SK-N-DZ (cell line): ENCODE results near the gene HAO2.
"Not testable (repeated sequence)": the region's sequence is repeated elsewhere in the genome, so short reads cannot be mapped to it uniquely, and the experiment has no call there.

Source experiments
- DNase-seq: peaks from one replicate; pipeline ENCODE4 v3.0.0-alpha.2; 2015; ENCODE audit warnings: low spot score

Gene HAO2

DNA sequence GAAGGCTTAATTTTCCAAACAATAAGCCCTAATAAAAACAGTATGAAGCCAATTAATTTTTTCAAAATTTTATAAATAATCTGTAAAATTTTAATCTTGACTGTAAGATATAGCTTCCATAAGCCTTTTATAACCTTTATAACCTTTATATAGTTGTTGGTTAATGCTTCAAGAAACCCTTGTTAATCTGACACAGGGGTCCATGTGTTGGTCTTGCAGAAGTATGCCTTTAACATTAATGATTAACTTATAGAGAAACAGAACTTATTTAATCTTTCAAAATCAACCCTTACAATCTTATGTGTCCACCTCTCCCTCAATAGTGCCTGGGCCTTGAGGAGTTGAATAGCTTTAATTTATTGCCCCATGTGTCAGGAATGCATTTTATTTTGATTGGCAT is 23.2 kb upstream of the HAO2 start:
- DNase-seq, result no peak

DNA sequence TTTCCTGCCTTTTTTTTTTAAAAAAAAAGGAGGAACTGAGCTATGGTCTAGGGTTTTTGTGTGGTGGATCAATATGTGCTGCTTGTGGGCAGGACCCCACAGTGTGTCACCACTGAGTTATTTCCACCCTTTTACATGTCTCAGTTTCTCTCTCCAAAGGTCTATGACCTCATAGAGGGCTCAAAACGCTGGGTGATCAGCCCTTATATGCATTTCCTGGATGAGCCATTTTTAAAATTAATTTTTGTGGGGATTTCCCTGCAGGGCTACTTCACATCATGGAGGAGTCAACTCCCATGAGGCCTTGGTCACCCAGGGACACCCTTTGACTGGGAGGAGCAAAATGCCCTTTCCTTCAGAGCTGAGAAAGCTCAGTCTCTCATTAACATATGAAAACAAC is 20.7 kb upstream of the HAO2 start:
- no peak for DNase-seq

DNA sequence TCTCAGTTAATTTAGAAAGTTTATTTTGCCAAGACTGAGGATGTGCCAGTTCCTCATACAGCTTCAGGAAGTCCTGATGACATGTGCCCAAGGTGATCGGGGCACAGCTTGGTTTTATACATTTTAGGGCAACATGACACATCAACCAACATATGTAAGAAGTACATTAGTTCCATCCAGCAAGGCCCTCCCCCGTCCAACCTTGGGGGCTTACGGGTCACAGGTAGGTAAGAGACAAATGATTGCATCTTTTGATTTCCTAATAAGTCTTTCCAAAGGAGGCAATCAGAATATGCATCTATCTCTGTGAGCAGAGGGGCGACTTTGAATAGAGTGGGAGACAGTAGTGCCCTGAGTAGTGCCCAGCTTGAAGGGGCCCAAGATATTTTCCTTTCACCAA is 19.6 kb upstream of the HAO2 start:
- no peak for DNase-seq

DNA sequence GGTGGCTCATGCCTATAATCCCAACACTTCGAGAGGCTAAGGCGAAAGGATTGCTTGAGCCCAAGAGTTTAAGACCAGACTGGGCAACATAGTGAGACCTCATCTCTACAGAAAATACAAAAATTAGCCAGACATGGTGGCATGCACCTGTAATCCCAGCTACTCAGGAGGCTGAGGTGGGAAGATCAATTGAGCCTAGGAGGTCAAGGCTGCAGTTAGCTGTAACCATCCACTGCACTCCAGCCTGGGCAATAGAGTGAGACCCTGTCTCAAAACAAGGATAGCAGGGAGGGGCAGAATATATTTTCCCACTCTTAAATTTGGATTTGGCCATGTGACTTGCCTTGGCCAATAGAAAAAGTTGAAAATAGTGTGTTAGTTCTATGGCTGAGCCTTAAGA is 17.7 kb upstream of the HAO2 start:
- not testable (repeated sequence) for DNase-seq

DNA sequence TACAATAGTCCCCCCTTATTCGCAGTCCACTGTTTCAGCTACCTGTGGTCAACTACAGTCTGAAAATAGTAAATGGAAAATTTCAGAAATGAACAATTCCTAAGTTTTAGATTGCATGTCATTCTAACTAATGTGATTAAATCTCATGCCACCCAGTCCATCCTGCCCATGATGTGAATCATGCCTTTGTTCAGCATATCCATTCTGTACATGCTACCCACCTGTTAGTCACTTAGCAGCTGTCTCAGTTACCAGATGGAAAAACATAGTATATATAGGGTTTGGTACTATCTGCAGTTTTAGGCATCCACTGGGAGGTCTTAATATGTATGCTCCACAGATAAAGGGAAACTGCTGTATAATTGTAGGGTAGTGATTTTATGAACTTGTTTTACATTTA is 16.6 kb upstream of the HAO2 start:
- DNase-seq, result no peak

DNA sequence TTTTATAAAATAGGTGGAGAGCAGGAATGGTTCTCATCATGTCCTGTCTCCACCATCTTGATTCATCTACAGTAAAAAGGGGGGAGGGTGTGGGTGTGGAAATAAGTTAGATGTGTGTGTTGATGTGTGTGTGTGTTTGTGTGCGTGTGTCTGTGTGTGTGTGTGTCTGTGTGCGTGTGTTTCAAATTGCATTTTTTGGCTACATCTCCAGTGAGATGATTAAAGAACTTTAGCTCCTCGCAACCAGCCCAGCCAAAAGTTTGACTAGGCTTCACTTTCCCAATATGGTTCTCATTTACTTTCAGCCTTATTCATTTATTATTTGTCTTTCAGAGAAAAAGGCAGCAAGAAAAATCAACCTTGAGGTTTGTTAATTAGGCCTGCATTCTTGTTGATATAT is 14.7 kb upstream of the HAO2 start:
- DNase-seq, result no peak

DNA sequence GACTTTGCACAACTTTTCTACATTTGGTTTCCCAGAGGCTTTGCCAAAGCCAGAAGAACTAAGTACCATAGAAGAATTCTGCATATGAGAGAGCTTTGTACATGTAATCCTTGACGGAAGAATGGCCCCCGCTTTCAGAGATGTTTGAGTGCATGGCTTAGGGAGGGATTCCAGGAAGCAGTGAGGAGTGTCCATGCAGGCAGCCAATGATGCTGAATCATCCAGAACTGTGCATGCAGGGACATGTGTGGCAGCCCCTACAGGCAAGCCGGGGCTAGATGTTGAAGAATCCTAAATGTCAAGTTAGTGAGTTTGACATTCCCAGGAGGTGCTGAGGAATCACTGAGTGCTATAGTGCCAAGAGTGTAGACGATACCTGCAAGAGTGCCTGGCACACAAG is 9.9 kb upstream of the HAO2 start:
- DNase-seq, result no peak

DNA sequence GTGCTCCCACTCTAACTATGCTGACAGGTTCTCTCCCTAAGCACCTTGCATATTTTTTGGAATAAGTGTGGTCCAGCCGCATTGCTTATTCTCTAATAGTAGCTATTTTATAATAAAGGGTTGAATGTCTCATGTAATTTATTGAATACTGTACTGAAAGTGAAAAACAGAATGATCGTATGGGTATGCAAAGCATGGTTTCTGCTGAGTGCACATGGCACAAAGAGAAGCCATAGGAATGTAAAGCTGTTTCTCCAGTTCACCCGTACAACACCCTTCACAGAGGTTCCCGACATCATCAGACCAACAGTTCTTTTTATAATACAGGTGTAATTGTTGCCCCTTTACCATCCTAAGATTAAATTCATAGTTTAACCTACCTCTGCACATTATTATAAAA is 8.9 kb upstream of the HAO2 start:
- no peak for DNase-seq

DNA sequence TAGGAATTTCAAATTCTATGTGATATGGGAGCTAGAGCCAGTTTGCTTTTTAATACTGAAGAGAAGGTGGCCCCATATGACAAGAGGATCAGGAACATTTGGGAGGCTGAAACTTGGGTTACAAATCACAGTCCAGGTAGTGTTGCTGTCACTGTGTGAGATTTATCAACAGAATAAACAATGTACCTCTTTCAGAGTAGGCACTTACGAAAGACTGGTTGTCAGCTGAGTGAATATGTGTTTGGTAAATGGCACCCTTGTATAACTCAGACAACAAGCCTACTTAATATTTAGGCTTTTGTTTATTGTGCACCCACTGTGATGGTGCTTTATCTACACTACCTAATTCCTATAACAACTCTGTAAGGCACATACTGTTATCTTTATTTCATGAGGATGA is 7.4 kb upstream of the HAO2 start:
- DNase-seq, result no peak

DNA sequence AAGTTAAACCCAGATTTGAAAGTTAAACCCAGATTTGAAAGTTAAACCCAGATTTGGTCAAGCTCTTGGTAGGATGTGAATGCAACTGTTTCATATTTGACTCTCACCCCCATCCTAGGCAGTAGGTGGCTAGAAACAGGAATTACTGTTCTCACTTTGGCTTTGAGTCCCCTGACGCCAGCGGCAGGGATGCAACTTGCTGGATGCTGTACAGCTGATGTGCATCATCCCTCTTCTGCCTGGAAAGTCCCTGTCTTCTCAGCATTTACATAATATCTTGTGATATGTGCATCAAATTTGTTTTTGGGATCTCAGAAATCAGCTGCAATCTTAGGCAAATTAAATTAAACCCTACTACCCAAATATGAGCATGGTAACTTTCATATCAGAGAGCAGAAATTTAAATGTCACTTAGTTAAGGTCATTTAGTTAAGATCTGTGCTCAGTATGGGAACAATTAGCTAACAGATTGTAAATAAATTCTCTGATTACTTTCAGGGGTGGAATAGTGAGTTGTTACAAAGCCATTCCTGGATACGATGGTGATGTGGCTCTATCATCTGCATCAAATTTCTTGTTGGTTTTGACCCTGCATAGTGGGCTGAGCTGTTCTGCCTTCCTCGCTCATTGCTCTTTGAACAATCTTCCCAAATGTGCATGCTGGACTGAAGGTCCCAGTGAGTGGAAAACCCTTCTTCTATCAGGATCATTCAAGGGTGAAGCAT is 6.8 kb upstream of the HAO2 start:
- DNase-seq, result no peak

DNA sequence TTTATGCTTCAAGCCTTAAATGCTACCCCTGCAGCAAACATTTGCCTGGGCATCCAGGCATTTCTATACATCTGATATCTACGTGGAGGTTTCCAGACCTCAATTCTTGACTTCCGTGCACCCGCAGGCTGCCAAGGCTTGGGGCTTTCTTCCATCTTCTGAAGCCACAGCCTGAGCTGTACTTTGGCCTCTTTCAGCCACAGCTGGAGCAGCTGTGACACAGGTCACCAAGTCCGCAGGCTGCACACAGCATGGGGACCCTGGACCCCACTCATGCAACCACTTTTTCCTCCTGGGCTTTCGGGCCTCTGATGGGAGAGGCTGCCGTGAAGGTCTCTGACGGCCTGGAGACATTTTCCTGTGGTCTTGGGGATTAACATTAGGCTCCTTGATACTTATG is 5.4 kb upstream of the HAO2 start:
- no peak for DNase-seq

DNA sequence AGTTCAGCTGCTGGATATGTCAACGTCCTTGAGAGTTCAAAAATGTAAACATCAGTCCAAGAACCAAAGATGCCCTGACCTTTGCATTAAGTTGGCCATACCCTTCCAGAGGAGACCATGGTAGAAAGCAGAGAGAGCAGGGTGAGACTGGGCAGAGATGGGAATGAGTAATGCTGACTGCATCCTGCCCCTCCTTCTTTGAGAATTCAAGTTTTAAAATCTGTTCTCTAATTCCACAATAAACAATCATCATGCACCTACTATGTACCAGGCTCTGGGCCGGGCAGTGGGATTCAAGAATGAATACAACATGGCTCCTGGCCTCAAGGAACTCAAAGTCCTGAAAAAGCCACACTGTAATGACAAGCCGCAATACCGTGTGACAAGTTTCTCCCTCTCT is 3.9 kb upstream of the HAO2 start:
- DNase-seq, result no peak

DNA sequence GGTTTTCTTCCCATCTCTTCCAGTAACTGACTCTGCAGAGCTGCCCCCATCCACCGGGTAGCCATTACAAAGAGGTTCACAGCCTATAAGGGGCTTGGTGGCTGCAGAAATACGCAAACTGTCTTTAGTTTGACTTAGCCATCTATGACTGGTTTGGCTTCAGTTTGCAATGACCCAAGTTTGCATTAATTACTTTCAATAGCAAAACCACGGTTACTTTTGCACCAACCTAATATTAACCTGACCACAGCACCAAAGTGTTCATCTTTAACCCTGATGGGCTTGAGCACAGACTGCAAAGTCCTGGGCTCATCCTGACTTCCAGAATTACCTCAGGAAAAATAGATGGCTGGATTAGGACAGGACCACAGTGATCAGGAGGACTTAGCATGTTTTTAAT is 2.2 kb upstream of the HAO2 start:
- DNase-seq, result no peak

DNA sequence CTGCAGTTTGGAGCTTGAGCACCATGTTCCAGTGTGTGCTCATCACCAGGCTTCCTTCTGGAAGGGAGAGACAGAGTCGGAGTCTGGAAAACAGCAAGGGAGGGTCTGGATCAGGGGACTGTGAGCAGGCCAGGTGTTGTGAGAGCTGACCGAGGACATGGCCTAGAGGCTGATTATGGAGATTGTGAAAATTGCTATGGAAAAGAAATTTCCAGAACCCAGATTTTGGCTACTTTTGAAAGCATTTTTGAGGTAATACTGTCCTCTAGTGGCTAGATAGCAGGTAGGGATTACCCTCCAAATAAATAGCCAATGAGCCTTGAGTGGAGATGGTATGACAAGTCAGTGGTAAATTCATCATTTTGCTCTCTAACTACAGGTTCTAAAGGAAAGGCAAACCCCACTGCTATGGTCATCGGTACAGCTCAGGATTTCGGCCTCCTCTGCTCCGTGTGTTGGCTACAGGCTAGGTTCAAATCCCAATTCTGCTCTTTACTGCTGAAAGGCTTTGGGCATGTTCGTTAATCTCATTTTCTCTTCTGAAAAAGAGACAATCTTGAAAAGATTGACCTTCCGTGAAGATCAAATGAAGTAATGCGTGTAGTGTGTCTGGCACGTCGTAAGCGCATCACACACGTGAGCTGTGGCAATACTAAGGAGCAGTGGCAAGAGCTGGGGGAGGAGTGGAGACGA is 1.0 kb upstream of the HAO2 start:
- DNase-seq, result peak; percentile 4

DNA sequence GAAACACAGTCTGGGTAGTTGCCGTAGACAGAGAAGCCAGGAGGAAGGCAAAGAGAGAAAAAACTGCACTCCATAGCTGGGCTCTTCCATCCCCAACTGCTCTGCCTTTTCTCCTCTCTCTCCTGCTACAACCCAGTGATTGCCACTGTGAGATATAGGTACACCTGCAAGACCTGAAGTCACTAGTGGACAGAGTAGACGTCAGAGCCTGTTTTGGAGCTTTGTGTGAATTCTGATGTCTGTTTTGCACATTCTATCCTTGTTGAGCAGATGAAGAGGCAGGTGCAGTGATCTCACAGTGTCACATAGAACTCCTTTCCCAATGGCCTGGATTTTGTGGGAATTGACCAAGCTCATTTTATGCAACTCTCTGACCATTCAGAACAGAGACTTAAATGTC is 2.2 kb downstream of the HAO2 start:
- no peak for DNase-seq

DNA sequence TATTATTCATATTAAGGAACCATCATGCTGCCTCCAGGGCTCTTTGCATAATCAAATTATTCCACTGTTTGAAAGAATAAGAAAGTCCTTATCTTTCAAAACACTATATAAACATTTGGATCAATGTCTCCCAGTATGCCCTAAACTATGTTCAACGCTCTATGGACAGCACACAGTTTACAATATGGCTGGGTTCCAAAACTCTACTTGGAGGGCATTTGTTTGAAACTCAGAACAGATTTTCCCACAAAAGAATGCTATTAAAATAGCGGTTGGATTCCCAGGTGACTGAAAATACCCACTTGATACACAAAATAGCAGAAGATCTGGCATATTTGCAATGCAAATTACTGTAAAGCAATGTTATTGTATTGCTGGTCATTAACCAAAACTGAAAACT is 3.2 kb downstream of the HAO2 start:
- no peak for DNase-seq

DNA sequence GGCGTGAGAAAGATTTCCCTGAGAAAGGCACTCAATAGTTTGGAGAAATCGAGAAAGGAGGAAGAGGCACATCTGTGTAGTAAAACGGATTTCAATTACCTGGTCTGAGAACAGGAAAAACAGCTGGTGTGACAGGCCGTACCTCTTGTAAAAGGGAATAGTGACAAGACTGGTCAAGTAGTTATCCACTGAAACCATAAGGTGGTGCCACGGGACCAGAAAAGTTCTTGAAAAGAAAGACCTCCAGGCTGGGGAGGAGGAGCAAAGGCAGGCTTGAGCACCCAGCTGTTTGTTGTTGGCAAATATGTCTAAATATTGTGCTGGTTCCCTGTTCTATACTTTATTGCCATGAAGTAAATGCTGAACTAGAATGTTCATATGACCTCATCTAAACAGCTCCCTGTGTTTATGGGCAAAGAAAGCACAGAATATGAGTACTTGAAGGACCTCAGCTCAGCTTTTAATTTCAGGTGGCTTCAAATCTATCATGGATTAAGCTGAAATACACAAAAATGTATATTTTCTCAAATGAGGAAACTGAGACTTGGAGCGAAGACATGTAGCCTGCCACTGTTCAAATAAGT is 4.0 kb downstream of the HAO2 start:
- DNase-seq, result no peak

DNA sequence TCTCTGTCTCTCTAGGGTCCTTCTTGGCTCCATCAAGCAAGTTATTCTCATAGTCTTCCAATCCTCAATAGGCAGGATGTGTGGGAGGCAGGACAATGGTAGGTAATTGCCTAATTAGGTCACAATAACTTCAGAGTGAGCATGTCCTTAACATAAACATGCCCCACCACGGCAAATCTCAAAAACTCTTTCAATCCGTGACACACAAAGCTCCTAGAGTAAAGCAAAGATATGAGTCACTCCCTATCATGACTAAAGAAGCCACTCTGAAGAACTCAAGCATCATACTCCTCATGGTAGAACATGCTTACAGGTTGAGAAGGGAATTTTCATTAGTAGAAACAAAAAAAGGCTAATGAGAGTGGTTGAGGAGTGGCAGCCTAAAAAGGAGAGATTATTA is 4.9 kb downstream of the HAO2 start:
- no peak for DNase-seq

DNA sequence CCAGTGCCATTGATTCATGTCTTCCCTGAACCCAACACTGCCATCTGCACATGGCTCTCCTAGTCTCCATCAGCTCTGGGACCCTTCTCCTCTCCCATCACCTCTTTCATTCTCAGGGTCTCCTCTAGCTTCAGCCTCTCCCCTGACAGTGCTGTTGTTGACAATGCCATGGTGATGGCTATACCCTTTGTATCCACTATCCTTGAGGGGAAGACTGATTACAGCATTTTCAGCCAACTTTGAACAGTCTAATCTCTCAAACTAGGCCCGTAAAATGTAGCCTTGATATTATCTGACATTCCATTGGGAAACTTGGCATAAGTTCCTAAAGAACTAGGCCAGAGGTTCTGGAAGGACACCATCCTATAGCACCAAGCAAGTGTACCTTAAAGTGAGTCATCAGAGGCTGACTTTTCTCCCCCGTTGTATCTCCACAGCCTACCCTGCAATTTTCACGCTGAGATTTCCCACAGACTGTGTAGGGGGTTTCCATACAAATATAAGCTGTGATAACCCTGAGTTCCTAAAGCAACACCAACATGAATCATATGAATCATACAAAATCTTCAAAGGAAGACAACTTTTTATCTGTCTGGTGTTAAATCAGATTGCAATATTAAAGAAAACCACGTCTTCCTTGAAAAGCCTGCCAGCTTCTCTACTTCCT is 5.8 kb downstream of the HAO2 start:
- DNase-seq, result no peak

DNA sequence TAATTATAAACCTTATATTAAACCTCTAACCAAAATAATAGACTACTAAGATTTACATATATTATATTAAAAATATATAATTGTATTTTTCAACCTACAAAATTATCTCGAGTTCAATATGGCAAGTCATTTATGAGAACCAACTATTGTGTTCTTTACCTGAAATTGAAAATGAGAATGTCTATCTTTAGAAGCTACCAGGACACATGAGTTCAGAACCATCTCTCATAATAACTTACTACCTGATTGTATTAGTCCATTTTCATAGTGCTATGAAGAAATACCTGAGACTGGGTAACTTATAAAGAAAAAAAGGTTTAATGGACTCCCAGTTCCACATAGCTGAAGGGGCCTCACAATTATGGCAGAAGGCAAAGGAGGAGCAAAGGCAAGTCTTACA is 6.8 kb downstream of the HAO2 start:
- no peak for DNase-seq

DNA sequence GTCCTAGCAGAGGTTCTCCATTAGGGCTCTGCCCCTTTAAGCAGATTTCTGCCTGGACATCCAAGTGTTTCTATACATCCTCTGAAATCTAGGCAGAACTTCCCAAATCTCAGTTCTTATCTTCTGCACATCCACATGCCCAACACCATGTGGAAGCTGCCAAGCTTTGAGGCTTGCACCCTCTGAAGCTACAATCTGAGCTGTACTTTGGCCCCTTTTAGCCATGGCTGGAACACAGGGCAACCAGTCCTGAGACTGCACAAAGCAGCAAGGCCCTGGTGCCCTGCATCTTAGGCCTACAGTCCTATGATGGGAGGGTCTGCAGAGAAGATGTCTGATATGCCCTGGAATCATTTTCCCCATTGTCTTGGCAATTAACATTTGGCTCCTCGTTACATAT is 8.0 kb downstream of the HAO2 start:
- DNase-seq, result no peak

DNA sequence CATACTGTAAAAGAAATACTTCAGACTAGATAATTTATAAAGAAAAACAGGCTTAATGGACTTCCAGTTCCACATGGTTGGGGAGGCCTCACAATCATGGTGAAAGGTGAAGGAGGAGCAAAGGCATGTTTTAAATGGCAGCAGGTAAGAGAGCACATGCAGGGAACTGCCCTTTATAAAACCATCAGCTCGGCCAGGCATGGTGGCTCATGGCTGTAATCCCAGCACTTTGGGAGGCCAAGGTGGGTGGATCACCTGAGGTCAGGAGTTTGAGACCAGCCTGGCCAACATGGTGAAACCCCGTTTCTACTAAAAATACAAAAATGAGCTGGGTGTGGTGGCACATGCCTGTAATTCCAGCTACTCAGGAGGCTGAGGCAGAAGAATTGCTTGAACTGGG is 9.0 kb downstream of the HAO2 start:
- not testable (repeated sequence) for DNase-seq

DNA sequence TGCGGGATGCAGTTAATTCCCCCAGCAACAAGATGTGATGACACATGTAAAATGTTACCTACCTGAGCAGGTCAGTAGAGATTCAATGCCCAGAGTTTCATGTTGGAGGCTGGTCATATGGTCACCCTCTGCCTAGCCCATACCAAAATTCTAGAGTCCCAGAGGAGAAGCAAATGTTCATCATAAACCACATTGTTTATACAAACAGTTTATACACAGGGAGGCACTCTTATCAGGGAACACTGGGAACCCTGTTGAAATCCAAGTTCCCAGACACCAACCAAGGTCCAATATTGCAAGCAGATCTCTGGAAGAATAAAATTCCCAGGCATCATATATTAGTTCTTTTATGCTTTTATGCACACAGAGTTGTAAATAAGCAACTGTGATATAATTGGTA is 10.5 kb downstream of the HAO2 start:
- DNase-seq, result no peak
